ENCODE results near the gene HOTAIR.

Gene HOTAIR

DNA sequence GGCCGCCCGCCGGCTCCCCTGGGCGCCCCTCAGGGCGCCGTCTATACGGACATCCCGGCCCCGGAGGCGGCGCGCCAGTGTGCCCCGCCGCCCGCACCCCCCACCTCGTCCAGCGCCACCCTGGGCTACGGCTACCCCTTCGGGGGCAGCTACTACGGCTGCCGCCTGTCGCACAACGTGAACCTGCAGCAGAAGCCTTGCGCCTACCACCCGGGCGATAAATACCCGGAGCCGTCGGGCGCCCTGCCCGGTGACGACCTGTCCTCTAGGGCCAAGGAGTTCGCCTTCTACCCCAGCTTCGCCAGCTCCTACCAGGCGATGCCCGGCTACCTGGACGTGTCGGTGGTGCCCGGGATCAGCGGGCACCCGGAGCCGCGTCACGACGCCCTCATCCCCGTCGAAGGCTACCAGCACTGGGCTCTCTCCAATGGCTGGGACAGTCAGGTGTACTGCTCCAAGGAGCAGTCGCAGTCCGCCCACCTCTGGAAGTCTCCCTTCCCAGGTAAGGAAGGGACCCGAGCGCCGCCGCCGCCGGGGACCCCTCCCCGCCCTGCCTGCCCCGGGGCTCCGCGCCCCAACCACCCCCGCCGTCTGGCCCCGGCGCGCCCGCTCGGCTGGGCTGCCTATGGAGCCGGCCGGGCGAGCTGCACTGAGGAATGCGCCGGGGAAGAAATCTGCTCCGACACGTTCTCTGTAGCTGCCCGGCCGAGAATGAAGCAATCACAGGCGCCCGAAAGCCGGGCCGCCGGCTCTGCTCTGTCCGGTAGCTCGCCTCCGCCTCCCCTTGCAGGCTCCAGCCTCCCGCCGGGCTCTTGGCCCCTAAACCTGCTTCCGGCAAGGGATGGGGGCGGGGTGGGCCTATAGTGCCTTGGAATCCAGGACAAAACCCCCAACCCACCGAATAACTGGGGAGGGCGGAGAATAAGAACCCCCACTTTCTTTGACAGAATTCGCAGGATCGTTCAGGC is 35.3 kb downstream of the HOTAIR start:
- no peak for DNase-seq

DNA sequence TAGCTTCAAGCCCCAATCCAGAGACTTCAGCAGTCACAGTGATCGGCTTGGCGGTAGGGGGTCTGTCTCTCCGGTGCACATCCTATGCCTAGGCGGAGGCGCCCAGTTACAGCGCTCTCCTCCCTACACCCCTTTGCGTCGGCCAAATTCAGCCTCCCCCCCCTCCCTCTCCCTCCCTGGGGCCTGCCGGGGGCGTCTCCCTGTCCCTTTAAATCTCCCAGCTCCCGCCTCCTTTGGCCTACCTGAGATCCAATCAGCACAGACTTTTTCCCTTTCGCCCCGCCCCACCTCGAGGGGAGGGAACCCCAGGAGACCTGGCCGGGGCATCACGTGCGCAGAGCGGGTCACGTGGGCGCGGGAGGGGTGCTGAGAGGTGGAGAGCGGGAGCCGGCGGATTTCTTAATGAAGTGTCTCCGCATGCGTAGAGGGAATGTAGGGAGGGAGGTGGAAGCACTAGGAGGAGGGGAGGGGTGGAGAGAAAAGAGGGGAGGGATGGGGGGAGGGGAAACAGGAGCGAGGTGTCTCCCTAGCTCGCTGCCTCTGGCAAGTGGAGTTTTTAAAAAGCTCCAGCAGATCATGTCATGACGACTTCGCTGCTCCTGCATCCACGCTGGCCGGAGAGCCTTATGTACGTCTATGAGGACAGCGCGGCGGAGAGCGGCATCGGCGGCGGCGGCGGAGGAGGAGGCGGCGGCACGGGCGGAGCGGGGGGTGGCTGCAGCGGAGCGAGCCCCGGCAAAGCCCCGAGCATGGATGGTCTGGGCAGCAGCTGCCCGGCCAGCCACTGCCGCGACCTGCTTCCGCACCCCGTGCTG is 36.2 kb downstream of the HOTAIR start, which contains the start of gene HOXC13:
Gene HOXC13 (plus strand): TSS at position 506 of the 815 bp plus-strand sequence. CDS start 76 bp downstream, at position 582.
- no peak for DNase-seq

DNA sequence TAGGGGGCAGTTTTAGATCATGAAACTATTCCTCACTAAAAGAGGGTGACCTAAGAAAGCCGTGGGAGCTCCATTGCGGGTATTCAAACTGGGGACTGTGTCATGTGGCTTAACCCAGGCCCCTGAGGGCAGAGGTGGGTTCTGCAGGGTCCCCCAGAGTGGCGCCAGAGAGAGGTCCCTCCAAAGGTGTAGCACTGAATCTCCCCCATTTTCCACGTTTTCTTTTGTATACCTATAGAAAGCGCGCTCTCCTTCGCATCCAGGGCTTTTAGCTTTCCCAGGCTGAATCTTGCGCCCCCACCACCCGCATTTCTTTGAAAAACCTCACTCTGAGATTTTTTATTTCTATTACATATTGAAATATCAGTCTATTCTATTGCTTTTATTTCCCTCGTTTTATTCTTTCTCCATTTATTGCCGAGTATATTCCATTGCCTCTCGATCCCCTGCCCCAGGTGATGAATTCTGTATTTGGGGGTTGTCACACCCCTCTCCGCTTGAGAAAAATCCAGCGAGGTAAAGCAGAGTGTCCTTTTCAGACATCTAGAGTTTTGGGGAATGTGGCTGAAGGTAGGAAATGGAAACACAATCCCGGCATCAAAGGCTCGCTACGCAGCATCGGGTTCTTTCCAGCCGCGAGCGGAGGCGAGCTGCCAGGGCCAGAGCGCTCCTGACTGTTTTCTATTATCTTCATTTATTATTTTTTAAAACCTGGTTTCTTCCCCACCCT is 37.0 kb downstream of the HOTAIR start:
- no peak for DNase-seq

DNA sequence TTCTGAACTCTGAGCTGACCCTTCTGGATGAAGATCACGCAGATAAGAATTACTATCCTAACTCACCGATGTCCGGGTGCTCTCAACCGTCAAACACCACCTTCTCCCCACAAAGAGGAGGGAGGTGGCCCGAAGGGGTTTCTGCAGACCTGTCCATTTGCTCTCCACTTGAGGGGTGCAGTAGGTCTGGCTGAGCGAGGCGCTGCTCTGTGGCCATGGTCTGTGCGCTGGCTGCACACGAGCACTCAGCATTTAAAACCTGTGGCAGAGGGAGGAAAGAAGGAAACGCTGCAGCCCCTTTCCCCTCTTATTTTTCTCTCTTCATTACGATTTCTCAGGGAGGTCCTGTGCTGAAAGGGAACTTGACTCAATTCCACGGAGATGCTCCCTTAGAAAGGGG is 37.7 kb downstream of the HOTAIR start:
- no peak for DNase-seq

DNA sequence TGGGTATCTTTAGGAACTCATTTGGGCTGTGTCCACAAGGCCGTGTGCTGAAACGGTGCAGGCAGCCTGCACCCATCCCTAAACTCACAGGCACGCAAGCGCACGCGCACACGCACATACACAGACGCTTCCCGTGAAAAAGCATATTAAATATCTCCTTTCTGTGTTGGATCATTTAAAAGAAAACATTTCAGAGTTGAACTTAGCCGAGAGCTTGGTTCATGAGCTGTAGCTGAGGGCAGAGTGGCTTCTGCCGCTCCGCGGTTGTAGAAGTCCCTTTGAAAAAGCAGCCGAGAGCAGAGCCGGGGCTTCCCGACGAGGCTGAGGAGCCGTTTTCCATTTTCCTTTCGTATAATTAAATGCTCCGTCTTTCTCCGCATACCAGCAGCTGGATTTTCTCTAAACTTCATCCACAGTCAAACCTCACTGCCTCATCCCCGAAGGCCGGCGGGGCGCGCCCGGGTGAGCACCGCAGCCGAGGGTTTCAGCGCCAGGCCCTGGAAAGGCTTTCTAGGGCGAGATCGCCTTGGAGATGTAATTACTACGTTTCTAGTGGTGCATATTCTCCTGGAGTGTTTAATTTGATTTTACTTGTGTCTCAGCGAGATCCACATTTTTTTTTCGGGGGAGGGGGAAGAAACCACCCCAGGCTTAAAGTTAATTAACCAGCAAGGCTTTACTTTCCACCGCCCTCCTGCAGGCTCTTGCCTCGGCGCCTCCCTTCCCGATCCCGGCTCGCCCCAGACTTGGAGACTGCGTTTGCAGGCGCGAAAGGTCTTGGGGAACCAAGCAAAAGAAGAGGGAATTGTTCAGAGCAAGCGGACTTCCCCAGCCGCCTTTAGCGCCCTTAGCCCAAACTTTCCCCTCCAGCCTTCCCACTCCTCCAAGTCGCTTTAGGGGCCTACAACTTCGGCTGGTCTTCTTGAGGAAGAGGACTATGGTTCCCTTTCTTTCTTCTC is 39.1 kb downstream of the HOTAIR start:
- no peak for DNase-seq

DNA sequence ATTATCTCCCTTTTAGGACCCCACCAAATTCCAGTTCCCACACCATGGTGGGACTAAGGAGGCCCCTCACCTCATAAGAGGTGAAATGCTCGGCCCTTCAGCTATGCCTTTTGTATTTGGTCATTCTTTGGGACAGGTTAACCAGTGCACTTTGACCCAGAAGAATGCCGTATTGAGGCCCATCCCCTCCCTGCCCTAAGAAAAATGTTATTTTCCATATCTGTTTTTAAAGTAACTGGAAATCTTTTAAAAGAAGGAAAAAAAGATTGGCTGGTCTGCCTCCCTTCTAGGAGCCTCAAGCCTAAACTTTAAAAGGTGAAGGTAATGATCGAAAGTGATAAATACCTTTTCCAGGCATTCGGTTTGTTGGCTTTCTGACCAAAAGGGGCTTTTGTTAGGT is 41.8 kb downstream of the HOTAIR start:
- no peak for DNase-seq

DNA sequence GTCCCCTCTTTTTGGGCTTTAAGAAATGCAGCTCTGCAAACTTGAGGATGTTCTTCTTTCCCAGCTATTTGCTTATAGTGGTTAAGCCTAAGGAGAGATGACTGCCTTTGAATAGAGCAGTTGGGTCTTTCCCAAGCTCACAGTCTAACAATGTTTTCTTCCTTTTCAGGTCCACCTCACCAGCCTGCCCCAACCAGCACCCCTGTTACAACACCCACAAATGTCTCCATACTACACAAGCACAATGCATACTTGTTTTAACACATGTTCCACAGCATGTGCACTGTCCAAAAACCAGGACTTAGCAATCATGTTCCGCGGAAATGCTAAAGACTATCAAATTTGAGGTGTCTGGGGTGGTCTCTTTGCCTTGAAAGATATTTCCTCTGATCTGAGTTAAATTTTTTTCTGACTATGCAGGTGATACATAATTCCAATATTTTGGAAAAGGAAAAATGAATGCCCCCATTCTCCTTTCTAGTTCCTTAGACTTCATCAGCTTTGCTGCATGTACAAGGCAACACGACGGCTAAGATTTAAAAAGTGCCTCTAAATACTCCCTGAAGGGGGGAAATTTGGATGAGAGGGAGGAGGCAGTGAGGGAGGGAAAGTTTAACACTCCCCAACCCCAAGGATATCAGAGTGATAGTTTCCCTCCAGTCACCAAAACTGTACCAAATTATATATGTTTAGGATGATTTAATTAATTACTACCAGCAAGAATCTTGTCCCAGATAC is 42.7 kb downstream of the HOTAIR start:
- DNase-seq: no peak

DNA sequence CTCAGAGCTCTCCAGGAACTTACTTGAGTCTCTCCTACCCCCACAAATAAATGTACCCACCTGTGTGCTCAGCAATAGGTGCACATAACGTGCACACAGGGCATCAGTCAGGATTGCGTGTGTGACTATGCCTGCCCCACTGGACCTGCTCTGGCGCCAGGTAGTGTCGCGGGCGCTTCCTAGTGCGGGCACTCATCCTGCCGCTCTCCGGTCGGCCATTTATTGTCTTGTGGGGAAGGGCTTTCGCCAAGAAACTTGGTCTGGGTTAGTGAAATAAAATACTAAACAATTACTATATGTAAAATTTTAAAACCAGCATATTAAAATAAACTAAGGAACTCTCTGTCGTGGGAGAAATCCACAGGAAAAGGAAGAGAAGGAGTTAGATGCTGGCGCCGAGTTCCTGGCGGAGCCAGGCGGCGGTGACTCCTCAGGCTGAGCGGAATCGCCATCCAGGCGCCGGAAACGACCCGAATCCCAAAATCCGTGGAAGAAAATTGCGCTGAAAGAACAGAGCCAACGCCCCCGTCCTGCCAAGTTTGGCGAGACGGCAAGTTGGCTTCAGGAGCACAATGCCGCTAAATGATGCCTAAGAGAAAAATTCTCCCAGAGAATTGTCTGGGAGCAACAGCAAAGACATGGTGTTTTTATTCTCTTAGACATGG is 44.0 kb downstream of the HOTAIR start:
- DNase-seq: no peak

DNA sequence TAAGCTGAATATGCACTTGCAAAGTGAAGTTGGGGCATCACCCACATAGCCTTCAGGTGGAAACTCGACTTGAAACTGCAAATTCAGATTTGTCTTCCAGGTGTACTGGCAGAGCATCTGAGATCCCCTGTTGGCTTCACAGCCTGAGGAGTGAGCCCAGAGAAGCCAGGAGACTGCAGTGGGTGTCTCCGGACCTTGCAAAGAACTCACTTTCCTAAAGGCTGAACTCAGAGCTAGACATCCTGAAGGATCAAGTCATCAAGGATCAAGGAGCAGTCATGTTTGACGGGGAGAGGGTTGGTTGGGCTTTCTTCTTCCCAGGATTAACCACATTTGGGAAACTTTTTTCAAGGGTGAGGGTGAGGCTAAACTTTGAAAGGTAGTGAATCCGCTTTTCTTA is 45.2 kb downstream of the HOTAIR start:
- DNase-seq: no peak

DNA sequence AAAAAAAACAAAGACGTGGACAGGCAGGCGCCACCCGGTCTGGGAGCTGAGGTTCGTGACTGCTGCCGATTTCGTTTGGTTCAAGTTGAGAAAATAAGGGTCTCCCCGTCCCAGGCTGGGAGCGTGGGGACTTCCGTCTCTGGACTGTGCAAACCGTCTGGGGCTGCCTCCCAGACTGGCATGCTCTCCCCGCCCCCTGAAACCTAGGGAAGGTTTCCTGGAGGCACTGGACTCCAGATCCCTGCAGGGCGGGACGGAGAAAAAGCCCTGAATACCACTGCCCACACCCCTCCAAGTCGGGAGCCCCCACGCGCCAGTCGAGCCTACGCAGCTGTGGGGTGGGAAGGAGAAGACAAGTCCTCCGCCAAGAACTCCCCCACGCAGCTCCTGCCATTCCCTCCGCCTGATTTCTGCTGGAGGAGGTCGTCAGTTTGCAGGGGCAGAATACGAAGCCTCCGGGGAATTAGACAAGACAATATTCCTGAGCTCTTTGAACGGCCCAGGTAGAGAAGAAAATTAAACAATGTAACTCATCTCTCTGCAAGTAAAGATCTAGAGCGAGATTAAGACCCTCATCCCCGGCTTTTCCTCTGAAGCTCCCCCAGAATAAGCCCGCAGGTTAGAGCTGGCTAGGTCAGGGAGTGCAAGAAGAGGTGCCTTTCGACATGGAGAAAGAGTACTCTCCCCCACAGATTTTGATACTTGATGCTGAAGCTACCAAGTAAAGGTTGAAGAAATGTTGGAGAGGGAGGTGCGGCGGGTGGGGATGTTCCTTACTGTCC is 46.5 kb downstream of the HOTAIR start:
- DNase-seq: no peak

DNA sequence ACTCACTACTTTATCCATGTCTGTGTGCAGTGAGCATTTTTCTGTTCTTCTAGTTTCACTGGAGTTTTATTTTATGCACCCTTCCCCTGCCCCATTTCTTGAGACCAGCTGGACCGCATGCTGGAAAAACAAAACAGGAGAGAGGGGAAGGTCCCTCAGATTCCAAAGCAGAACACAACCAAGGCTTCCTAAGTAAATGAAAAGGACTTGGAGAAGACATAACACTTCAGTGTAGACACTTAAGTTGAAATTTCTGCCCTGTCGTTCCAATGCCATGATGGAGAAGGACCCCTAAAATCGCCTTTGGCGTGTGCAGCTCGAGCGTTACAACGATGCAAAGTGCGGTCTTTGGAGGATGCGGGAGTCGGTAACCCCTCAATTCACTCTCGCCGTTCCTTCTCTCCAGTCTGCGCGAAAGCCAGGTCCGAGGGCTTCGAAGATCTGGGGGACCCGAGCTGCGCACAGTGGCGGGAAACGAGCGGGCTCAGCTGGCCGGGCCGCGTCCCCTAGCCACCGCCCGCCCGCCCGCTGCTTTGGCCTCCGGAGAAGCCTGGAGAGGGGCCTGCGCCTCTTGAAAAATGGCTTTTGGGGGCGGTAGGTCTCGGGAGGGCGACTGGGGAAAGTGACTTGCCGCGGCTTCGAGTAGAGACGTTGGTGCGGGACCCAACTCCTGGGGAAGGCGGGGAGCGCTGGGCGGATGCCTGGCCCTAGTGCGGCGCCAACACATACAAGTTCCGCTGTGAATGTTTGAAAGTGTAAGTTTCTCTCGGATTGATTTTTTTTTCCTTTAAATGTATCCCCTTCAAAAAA is 47.3 kb downstream of the HOTAIR start:
- no peak for DNase-seq

DNA sequence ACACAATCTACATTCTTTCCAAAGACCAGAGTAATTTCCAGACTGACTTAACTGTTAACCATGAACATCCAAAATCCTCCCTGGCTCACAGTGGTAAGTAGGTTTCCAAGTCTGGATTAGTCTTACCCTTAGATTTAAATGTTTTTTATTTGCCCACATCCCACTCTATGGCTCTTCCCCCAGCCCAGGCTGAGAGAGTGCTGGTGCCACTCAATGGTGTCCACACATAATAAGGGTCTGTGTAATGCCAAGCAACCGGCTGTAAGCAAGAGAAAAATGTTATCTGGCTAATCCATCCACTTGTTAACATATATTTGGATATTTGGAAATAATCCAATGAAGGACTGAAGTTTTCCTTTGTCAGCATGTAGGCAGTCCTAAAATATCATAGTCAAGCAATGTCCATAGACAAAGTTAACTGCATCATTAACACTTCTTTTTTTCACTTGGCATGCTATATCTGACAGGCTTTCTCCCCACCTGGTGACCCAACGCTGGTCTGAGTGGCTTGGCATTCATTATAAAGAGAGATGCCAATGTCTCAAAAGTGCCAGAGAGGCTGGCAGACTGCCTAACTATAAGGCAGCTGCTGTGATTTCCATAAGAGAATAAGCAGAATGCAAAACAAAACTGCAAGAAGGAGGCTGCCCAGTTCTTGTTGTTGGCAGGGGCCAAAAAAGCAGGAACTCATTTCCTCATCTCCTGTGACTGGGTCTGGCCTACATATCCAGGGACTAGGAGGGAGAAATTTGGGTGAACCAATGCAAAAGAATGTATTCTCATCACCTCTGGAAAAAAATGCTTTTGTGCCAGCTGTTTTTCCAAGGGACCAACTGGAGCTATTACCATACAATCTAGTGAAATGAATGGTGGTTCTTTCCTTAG is 50.0 kb downstream of the HOTAIR start:
- no peak for DNase-seq

DNA sequence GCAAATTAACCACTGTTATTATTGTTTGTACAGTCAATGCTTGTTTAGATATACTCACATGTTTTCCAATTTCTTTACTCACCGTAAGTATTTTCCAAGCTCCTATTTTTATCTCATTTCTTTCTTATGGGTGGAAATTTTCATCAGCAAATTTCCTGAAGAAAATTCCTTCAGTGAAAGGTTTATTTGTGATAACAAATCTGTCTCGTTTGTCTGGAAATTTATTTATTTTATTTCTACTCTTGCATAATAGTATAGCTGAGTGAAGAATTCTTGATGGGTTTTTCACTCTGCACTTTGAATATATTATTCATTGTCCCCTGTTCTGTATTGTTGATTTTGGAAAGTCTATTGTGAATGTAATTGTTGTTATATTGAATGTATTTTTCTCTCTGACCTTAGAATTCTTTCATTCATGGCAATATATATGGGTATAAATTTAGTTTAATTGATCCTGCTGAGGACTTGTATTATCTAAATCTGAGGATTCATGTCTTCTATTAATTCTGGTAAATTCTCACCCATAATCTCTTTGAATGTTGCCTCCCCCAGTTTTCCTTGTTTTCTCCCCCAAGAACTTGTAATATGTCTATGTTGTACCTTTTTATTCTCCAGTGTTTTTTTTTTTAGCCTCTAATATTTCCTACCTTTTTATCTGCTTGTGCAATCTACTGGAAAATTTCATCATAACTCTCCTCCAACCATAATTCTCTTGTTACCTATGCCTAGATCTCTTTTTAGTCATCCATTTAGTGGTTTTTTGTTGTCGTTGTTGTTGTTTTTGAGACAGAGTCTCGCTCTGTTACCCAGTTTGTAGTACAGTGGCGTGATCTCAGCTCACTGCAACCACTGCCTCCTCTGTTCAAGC is 57.7 kb downstream of the HOTAIR start:
- no peak for DNase-seq
